ENCODE measurements around the gene OR2J2.
A peak's percentile ranks its signal among the peaks of the same experiment; 100 is the strongest.
"Not testable (repeated sequence)": the region's sequence is repeated elsewhere in the genome, so short reads cannot be mapped to it uniquely, and the experiment has no call there.

Gene OR2J2

GRCh38 chr6:29170607-29171006 is at the start of gene OR2J2:
TSS of gene OR2J2 (plus strand) at chr6:29170907. CDS start at chr6:29173636, 2,729 bp downstream.
- not testable (repeated sequence) for DNase-seq (ENCODE audit: low spot score)

- DNase-seq (ENCODE audit: low spot score): no peak
Observed at GRCh38 chr6:29129326-29130012, 41.2 kb upstream of the OR2J2 start.

GRCh38 chr6:29130644-29131043 is 40.1 kb upstream of the OR2J2 start:
- no peak for DNase-seq (ENCODE audit: low spot score)

GRCh38 chr6:29131691-29132090 is 39.0 kb upstream of the OR2J2 start:
- no peak for DNase-seq (ENCODE audit: low spot score)

- no peak for DNase-seq (ENCODE audit: low spot score)
Observed at GRCh38 chr6:29137724-29138123, 33.0 kb upstream of the OR2J2 start.

- no peak for DNase-seq (ENCODE audit: low spot score)
Observed at GRCh38 chr6:29141606-29142005, 29.1 kb upstream of the OR2J2 start.

GRCh38 chr6:29142309-29142708 is 28.4 kb upstream of the OR2J2 start:
- DNase-seq (ENCODE audit: low spot score): peak; percentile 23

GRCh38 chr6:29146179-29146578 is 24.5 kb upstream of the OR2J2 start:
- no peak for DNase-seq (ENCODE audit: low spot score)

- no peak for DNase-seq (ENCODE audit: low spot score)
Observed at GRCh38 chr6:29147074-29147473, 23.6 kb upstream of the OR2J2 start.

- DNase-seq (ENCODE audit: low spot score): not testable (repeated sequence)
Observed at GRCh38 chr6:29149444-29149843, 21.3 kb upstream of the OR2J2 start.

GRCh38 chr6:29153083-29153482 is 17.6 kb upstream of the OR2J2 start:
- DNase-seq (ENCODE audit: low spot score): no peak

GRCh38 chr6:29155182-29155581 is 15.5 kb upstream of the OR2J2 start:
- not testable (repeated sequence) for DNase-seq (ENCODE audit: low spot score)

GRCh38 chr6:29159922-29160321 is 10.8 kb upstream of the OR2J2 start:
- DNase-seq (ENCODE audit: low spot score): not testable (repeated sequence)

GRCh38 chr6:29165571-29165970 is 5.1 kb upstream of the OR2J2 start:
- not testable (repeated sequence) for DNase-seq (ENCODE audit: low spot score)

GRCh38 chr6:29171736-29172135 is 1.0 kb downstream of the OR2J2 start:
- DNase-seq (ENCODE audit: low spot score): no peak

GRCh38 chr6:29183594-29183993 is 12.9 kb downstream of the OR2J2 start:
- no peak for DNase-seq (ENCODE audit: low spot score)

GRCh38 chr6:29188659-29189058 is 18.0 kb downstream of the OR2J2 start:
- not testable (repeated sequence) for DNase-seq (ENCODE audit: low spot score)

- no peak for DNase-seq (ENCODE audit: low spot score)
Observed at GRCh38 chr6:29200767-29201662, 30.3 kb downstream of the OR2J2 start.

- no peak for DNase-seq (ENCODE audit: low spot score)
Observed at GRCh38 chr6:29201966-29202365, 31.3 kb downstream of the OR2J2 start.

- no peak for DNase-seq (ENCODE audit: low spot score)
Observed at GRCh38 chr6:29211488-29211887, 40.8 kb downstream of the OR2J2 start.

- no peak for DNase-seq (ENCODE audit: low spot score)
Observed at GRCh38 chr6:29216528-29216927, 45.8 kb downstream of the OR2J2 start.

- not testable (repeated sequence) for DNase-seq (ENCODE audit: low spot score)
Observed at GRCh38 chr6:29217242-29217641, 46.5 kb downstream of the OR2J2 start.

GRCh38 chr6:29218056-29218455 is 47.3 kb downstream of the OR2J2 start:
- DNase-seq (ENCODE audit: low spot score): not testable (repeated sequence)
